ENCODE measurements around the gene IL12RB2. TPM values are rescaled to one million over a fixed set of nuclear protein-coding genes. Genes with fewer than 3 reads are reported as not detected.

IL12RB2 gene
- total and polyA plus RNA-seq, 7 donors: 0.13 to 9.5 (median 3.3) TPM

- Histone ChIP-seq H3K4me1 (peaks cover 8% of the 10 kb centered on the region), H3K4me3 (no peak overlapping the region), H3K27me3 (ENCODE audit: insufficient read depth in 3 of 3, low read length in 2 of 3) (no peaks in the 10 kb centered on the region), H3K27ac (no peak overlapping the region), H3K36me3 (ENCODE audit: insufficient read depth in 1 of 2, low read depth in 1 of 2) (no peaks in the 10 kb centered on the region), H3K9me3 (no peaks in the 10 kb centered on the region)
- intact Hi-C loops (cut with DNase I): no loop called here
- no peak for TF ChIP-seq CTCF (IDR thresholded peaks at IDR 0.05)
- DNase-seq: no peak
- WGBS, 3 donors: 82 to 93% (median 84%) methylated on average over 2 of the region's 2 CpGs
- ATAC-seq: no peak
Measured at GRCh38 chr1:67350783-67351182, 43.1 kb downstream of the IL12RB2 start.

DNA sequence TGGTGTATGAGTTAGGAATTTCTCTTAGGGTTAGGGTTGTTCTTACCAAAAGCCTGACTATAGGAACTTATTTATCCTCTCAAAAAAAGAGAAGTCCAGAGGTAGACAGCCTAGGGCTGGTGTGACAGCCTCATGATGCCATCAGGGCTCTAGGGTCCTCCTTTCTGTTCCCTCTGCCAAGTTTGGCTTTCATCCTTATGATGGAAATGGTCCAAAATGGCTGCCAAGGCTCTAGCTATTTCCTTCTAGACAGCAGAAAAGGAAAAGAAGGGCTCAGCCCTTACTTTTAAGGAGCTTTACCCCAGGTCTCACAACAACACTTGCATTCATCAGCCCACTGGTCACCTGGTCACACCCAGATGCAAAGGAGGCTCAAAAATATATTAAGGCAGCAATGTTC lies 44.5 kb downstream of the IL12RB2 start:
- intact Hi-C loops (cut with DNase I): no loop called here
- no peaks in the 10 kb centered on the region for H3K36me3 ChIP-seq (ENCODE audit: insufficient read depth in 1 of 2, low read depth in 1 of 2)
- TF ChIP-seq CTCF (IDR thresholded peaks at IDR 0.05): no peak
- no peak overlapping the region for H3K27ac ChIP-seq
- H3K4me1 ChIP-seq: peaks cover 8% of the 10 kb centered on the region
- no peaks in the 10 kb centered on the region for H3K9me3 ChIP-seq
- DNase-seq: no peak
- no peak for ATAC-seq
- no peaks in the 10 kb centered on the region for H3K27me3 ChIP-seq (ENCODE audit: insufficient read depth in 3 of 3, low read length in 2 of 3)
- H3K4me3 ChIP-seq: no peak overlapping the region

DNA sequence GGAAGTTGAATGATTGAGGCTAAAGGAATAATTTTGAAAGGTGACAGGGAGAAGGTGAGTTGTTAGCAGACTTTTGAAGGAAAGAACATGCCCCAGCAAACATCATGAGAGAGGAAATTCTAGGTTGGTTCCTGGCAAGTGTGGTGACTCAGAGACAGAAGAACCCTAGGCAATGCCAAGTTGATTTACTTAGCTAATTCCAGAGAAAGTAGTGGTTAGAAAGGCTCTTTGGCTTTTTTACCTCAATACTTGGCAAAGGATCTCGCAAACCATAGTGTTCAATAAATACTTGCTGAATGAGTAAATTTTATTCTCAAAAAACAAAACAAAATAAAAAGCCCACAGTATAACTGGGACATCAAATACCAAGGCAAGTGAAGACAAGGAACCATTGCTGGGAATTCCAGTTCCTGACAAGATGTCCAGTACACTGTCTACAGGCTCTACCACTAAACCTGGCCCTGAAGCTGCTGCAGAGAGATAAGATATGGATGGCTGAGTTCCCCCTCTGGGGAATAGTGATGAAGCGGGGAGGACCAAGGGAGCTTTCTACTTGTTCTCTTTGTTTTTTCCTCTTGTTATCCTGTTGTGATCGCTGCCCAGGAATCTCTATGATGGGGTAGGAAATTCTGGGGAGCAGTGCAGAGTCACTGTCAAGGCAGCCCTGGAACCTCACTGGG lies 48.2 kb downstream of the IL12RB2 start:
- H3K4me1 ChIP-seq: peaks cover 4% of the 10 kb centered on the region
- H3K36me3 ChIP-seq (ENCODE audit: insufficient read depth in 1 of 2, low read depth in 1 of 2): no peaks in the 10 kb centered on the region
- 92 to 93% (median 93%) methylated on average over 3 of the region's 3 CpGs for whole genome bisulfite sequencing, 3 donors
- no peak for DNase-seq
- TF ChIP-seq CTCF (IDR thresholded peaks at IDR 0.05): no peak
- no peak overlapping the region for H3K4me3 ChIP-seq
- H3K27ac ChIP-seq: no peak overlapping the region
- intact Hi-C loops (cut with DNase I): no loop called here
- no peak for ATAC-seq
- H3K9me3 ChIP-seq: no peaks in the 10 kb centered on the region
- no peaks in the 10 kb centered on the region for H3K27me3 ChIP-seq (ENCODE audit: insufficient read depth in 3 of 3, low read length in 2 of 3)

- 47 to 97% (median 92%) methylated on average over 1 of the region's 1 CpG for WGBS, 3 donors
- intact Hi-C loops (cut with DNase I): no loop called here
- no peaks in the 10 kb centered on the region for H3K9me3 ChIP-seq
Measured at GRCh38 chr1:67359592-67359991, 51.9 kb downstream of the IL12RB2 start.

More at GRCh38 chr1:67359592-67359991, 51.9 kb downstream of the IL12RB2 start:
- ATAC-seq (no peak), DNase-seq (no peak)
- H3K4me1 ChIP-seq: no peaks in the 10 kb centered on the region
- no peak for TF ChIP-seq CTCF (IDR thresholded peaks at IDR 0.05)
- no peaks in the 10 kb centered on the region for H3K36me3 ChIP-seq (ENCODE audit: insufficient read depth in 1 of 2, low read depth in 1 of 2)
- no peak overlapping the region for H3K27ac ChIP-seq
- no peak overlapping the region for H3K4me3 ChIP-seq
- H3K27me3 ChIP-seq (ENCODE audit: insufficient read depth in 3 of 3, low read length in 2 of 3): no peaks in the 10 kb centered on the region
